ENCODE results near the gene ARHGEF28. TPM values are rescaled to one million over a fixed set of nuclear protein-coding genes. Genes with fewer than 3 reads are reported as not detected.

The ARHGEF28 gene
- total RNA-seq, 6 donors from 2014 or later, result 14.4 to 47.1 (median 24.4) TPM

DNA sequence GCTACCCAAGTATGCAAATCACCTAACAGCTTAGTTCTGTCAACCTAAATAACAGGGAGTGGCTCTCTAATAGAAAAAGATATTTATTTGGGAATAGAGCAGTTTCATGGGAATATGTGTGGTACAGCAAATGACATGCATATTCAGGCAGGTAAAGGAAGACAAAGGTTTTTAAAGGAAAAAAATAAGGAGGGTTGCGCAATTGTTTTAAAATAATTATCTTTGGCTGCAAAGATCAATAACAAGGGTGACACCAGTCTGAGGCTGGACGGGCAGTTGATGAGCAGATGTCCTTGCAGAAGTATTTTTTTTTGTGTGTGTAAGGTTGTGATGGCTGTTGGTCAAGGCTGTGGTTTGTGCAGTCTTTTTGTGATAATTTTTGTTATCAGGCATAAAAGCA lies 332.0 kb downstream of the ARHGEF28 start:
- ATAC-seq (ENCODE audit: low FRiP score in 2 of 2), result no peak
- WGBS, 2 donors, result 82 to 87% methylated on average over 2 of the region's 2 CpGs
- H3K4me1 ChIP-seq, result no peaks in the 10 kb centered on the region
- no peak for DNase-seq
- H3K4me3 ChIP-seq, result no peak overlapping the region
- no peaks in the 10 kb centered on the region for H3K36me3 ChIP-seq
- TF ChIP-seq POLR2AphosphoS5 (IDR thresholded peaks at IDR 0.05) (no peak), POLR2A (IDR thresholded peaks at IDR 0.05) (no peak), EP300 (IDR thresholded peaks at IDR 0.05) (no peak)
- TF ChIP-seq, protein P1, sequence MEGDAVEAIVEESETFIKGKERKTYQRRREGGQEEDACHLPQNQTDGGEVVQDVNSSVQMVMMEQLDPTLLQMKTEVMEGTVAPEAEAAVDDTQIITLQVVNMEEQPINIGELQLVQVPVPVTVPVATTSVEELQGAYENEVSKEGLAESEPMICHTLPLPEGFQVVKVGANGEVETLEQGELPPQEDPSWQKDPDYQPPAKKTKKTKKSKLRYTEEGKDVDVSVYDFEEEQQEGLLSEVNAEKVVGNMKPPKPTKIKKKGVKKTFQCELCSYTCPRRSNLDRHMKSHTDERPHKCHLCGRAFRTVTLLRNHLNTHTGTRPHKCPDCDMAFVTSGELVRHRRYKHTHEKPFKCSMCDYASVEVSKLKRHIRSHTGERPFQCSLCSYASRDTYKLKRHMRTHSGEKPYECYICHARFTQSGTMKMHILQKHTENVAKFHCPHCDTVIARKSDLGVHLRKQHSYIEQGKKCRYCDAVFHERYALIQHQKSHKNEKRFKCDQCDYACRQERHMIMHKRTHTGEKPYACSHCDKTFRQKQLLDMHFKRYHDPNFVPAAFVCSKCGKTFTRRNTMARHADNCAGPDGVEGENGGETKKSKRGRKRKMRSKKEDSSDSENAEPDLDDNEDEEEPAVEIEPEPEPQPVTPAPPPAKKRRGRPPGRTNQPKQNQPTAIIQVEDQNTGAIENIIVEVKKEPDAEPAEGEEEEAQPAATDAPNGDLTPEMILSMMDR (IDR thresholded peaks at IDR 0.05), result no peak
- H3K9me3 ChIP-seq, result no peaks in the 10 kb centered on the region
- H3K27ac ChIP-seq, result no peak overlapping the region
- no peaks in the 10 kb centered on the region for H3K27me3 ChIP-seq

DNA sequence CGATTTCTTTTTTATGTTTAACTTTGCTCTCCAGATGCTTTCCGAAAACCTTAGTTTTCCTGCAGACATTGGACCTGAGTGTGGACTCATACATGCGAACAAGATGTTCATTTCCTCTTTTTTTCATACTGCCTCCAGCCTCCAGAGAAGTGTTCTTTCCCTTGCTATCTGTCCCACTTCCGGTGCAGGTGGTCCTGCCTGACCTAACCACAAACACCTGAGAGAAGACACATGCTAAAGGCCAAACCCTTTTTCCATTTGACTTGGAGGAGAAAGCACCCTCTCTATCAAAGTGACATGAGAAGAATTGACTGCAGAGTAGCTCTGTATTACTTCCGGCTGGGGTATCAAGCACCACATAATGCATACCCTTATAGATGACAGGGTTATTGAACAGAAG lies 334.0 kb downstream of the ARHGEF28 start:
- ATAC-seq (ENCODE audit: low FRiP score in 2 of 2) (no peak), DNase-seq (no peak)
- Histone ChIP-seq H3K36me3 (no peaks in the 10 kb centered on the region), H3K27ac (no peak overlapping the region), H3K27me3 (no peaks in the 10 kb centered on the region), H3K9me3 (no peaks in the 10 kb centered on the region), H3K4me1 (no peaks in the 10 kb centered on the region), H3K4me3 (no peak overlapping the region)
- 78 to 87% methylated on average over 5 of the region's 5 CpGs for WGBS, 2 donors
- TF ChIP-seq POLR2A (IDR thresholded peaks at IDR 0.05) (no peak), EP300 (IDR thresholded peaks at IDR 0.05) (no peak), POLR2AphosphoS5 (IDR thresholded peaks at IDR 0.05) (no peak)
- TF ChIP-seq, protein P1 (IDR thresholded peaks at IDR 0.05), result no peak

DNA sequence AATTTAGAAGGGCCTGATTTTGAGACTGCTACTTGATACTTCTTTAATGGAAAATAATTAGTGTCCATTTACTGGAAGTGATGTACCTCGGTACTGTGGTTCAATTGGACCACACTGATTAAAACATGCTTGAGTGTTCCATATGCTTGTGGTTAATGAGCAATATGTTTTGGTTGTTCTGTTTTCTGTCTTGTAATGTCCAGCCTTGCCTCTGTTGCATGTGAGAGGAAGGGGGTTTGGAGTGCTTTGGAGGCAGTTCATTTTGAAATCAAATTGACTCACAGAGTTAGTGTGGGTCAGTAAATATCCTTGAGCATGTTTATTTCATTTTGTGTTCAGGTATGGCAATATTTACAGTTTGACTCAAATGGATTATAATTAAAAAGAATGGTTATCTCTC lies 334.4 kb downstream of the ARHGEF28 start:
- TF ChIP-seq, protein P1 (IDR thresholded peaks at IDR 0.05), result no peak
- TF ChIP-seq POLR2A (IDR thresholded peaks at IDR 0.05), result no peak
- TF ChIP-seq POLR2AphosphoS5 (IDR thresholded peaks at IDR 0.05), result no peak
- no peak for TF ChIP-seq EP300 (IDR thresholded peaks at IDR 0.05)
- no peaks in the 10 kb centered on the region for H3K36me3 ChIP-seq
- 94 to 100% methylated on average over 1 of the region's 1 CpG for WGBS, 2 donors
- no peaks in the 10 kb centered on the region for H3K9me3 ChIP-seq
- H3K27me3 ChIP-seq, result no peaks in the 10 kb centered on the region
- no peak for DNase-seq
- H3K27ac ChIP-seq, result no peak overlapping the region
- no peak for ATAC-seq (ENCODE audit: low FRiP score in 2 of 2)
- H3K4me3 ChIP-seq, result no peak overlapping the region
- H3K4me1 ChIP-seq, result no peaks in the 10 kb centered on the region

DNA sequence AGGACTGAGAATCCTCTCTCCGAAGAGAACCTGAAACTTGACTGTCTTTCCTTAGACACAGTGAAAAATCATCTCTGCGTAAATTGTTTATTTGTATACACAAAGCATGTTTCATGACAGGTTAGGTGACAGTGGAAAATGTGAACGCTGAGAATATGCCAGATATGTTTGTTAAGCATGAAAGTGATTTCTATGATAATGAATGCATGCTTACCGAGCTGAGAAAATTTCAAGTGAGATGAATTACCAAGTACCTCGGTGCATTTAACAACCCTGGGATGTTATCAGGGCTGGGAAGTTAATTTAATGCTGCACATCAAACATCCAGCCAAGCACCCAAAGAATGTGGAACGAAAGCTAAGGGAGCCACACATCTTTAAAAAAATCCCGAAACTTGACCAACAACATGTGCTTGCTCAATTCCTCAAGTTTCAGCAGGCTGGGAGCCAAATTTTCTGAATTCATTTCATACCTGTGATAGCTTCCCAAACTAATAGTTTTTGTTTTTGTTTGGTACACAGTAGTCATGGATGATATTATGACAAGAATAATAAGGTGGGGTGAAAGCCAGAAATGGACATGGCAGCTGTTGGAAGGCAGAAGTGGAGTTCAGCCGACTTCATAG lies 336.9 kb downstream of the ARHGEF28 start:
- ATAC-seq (ENCODE audit: low FRiP score in 2 of 2) (no peak), DNase-seq (no peak)
- Histone ChIP-seq H3K4me1 (no peaks in the 10 kb centered on the region), H3K27ac (no peak overlapping the region), H3K27me3 (no peaks in the 10 kb centered on the region), H3K4me3 (no peak overlapping the region), H3K9me3 (no peaks in the 10 kb centered on the region), H3K36me3 (no peaks in the 10 kb centered on the region)
- 67 to 79% methylated on average over 8 of the region's 8 CpGs for WGBS, 2 donors
- TF ChIP-seq, protein P1 (IDR thresholded peaks at IDR 0.05), result no peak
- TF ChIP-seq POLR2A (IDR thresholded peaks at IDR 0.05) (no peak), POLR2AphosphoS5 (IDR thresholded peaks at IDR 0.05) (no peak)

- DNase-seq (no peak), ATAC-seq (ENCODE audit: low FRiP score in 2 of 2) (no peak)
- Histone ChIP-seq H3K27ac (no peak overlapping the region), H3K27me3 (no peaks in the 10 kb centered on the region), H3K9me3 (no peaks in the 10 kb centered on the region), H3K4me1 (no peaks in the 10 kb centered on the region), H3K36me3 (no peaks in the 10 kb centered on the region), H3K4me3 (no peak overlapping the region)
- WGBS, 2 donors, result 64 to 92% methylated on average over 3 of the region's 3 CpGs
- TF ChIP-seq, protein P1 (IDR thresholded peaks at IDR 0.05), result no peak
- no peak for TF ChIP-seq POLR2AphosphoS5 (IDR thresholded peaks at IDR 0.05)
- no peak for TF ChIP-seq EP300 (IDR thresholded peaks at IDR 0.05)
- TF ChIP-seq POLR2A (IDR thresholded peaks at IDR 0.05), result no peak
Observed at GRCh38 chr5:73964352-73964865, 338.4 kb downstream of the ARHGEF28 start.

Measured in upper lobe of left lung (tissue), 6 donors.